ENCODE measurements around the gene QRICH2. TPM values are rescaled to one million over a fixed set of nuclear protein-coding genes. Genes with fewer than 3 reads are reported as not detected.
"Not testable (repeated sequence)": the region's sequence is repeated elsewhere in the genome, so short reads cannot be mapped to it uniquely, and the experiment has no call there.

The QRICH2 gene
- total and polyA plus RNA-seq, 2 experiments from 2014 or later: 5.0 to 6.8 TPM

- no peak overlapping the region for H3K27ac ChIP-seq
- H3K9me3 ChIP-seq (ENCODE audit: low read depth): no peaks in the 10 kb centered on the region
- TF ChIP-seq CTCF (IDR thresholded peaks at IDR 0.05; ENCODE audit: low read depth, low read length): no peak
- DNase-seq (ENCODE audit: low read depth in 1 of 2, low spot score in 1 of 2): no peak
- no peaks in the 10 kb centered on the region for H3K4me1 ChIP-seq (ENCODE audit: low read depth)
- no peak overlapping the region for H3K4me3 ChIP-seq
- no peaks in the 10 kb centered on the region for H3K27me3 ChIP-seq
- H3K36me3 ChIP-seq: peaks cover 13% of the 10 kb centered on the region
Observed at GRCh38 chr17:76309461-76309860, 1.4 kb upstream of the QRICH2 start.

GRCh38 chr17:76307299-76307965, 644 bp downstream of the QRICH2 start:
- no peak for TF ChIP-seq CTCF (IDR thresholded peaks at IDR 0.05; ENCODE audit: low read depth, low read length)
- Histone ChIP-seq H3K4me3 (no peak overlapping the region), H3K36me3 (peaks cover 4% of the 10 kb centered on the region), H3K4me1 (ENCODE audit: low read depth) (no peaks in the 10 kb centered on the region), H3K9me3 (ENCODE audit: low read depth) (no peaks in the 10 kb centered on the region), H3K27me3 (no peaks in the 10 kb centered on the region), H3K27ac (no peak overlapping the region)
- DNase-seq (ENCODE audit: low read depth in 1 of 2, low spot score in 1 of 2): no peak

GRCh38 chr17:76305135-76305454, 3.0 kb downstream of the QRICH2 start:
- H3K27me3 ChIP-seq; H3K27ac ChIP-seq; DNase-seq (ENCODE audit: low read depth in 1 of 2, low spot score in 1 of 2); H3K4me3 ChIP-seq; H3K4me1 ChIP-seq (ENCODE audit: low read depth); H3K36me3 ChIP-seq; H3K9me3 ChIP-seq (ENCODE audit: low read depth): not testable (repeated sequence)

- no peaks in the 10 kb centered on the region for H3K9me3 ChIP-seq (ENCODE audit: low read depth)
- no peaks in the 10 kb centered on the region for H3K36me3 ChIP-seq
- no peaks in the 10 kb centered on the region for H3K27me3 ChIP-seq
- no peak for TF ChIP-seq CTCF (IDR thresholded peaks at IDR 0.05; ENCODE audit: low read depth, low read length)
- H3K4me1 ChIP-seq (ENCODE audit: low read depth): no peaks in the 10 kb centered on the region
- no peak for DNase-seq (ENCODE audit: low read depth in 1 of 2, low spot score in 1 of 2)
- H3K27ac ChIP-seq: no peak overlapping the region
- H3K4me3 ChIP-seq: no peak overlapping the region
Observed at GRCh38 chr17:76304226-76305134, 3.6 kb downstream of the QRICH2 start.

GRCh38 chr17:76297436-76297835, 10.6 kb downstream of the QRICH2 start:
- TF ChIP-seq CTCF (IDR thresholded peaks at IDR 0.05; ENCODE audit: low read depth, low read length): no peak
- no peaks in the 10 kb centered on the region for H3K4me1 ChIP-seq (ENCODE audit: low read depth)
- H3K27me3 ChIP-seq: no peaks in the 10 kb centered on the region
- H3K4me3 ChIP-seq: no peak overlapping the region
- no peaks in the 10 kb centered on the region for H3K9me3 ChIP-seq (ENCODE audit: low read depth)
- no peaks in the 10 kb centered on the region for H3K36me3 ChIP-seq
- H3K27ac ChIP-seq: no peak overlapping the region
- no peak for DNase-seq (ENCODE audit: low read depth in 1 of 2, low spot score in 1 of 2)

GRCh38 chr17:76296889-76297288, 11.2 kb downstream of the QRICH2 start:
- Histone ChIP-seq H3K4me1 (ENCODE audit: low read depth) (no peaks in the 10 kb centered on the region), H3K9me3 (ENCODE audit: low read depth) (no peaks in the 10 kb centered on the region), H3K36me3 (no peaks in the 10 kb centered on the region), H3K4me3 (no peak overlapping the region), H3K27me3 (no peaks in the 10 kb centered on the region), H3K27ac (no peak overlapping the region)
- no peak for TF ChIP-seq CTCF (IDR thresholded peaks at IDR 0.05; ENCODE audit: low read depth, low read length)
- DNase-seq (ENCODE audit: low read depth in 1 of 2, low spot score in 1 of 2): no peak
